Islet of Langerhans (tissue), 1 donor: ENCODE results near the gene ERICH6.

Experiments
- FAIRE-seq: peaks from one replicate; lab custom pipeline; 2011; peaks lifted over from hg19 to GRCh38; lab: Jason Lieb, UNC

ERICH6 gene

GRCh38 chr3:150613034-150613433 lies 90.7 kb downstream of the ERICH6 start:
- peak; percentile 24 for FAIRE-seq

GRCh38 chr3:150612494-150612893 lies 91.2 kb downstream of the ERICH6 start:
- no peak for FAIRE-seq

- FAIRE-seq = no peak
Measured at GRCh38 chr3:150611666-150612065, 92.1 kb downstream of the ERICH6 start.

DNA sequence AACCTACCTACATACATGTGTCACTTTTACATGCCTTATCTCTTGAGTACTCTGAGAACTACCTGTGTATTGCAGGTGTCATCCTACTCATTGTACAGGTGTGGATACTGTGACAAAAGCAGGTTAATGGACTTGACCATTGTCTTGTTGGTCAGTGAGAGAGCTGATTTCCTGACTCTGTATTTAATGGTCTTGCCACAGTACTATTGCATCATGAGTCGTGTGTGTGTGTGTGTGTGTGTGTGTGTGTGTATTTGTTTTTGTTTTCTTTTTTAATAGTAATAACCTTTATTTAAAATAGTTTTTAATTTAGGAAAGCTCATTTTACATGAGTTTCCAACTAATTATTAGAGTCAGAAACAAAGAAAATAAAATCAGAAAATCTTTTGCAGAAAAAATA lies 92.9 kb downstream of the ERICH6 start:
- FAIRE-seq = no peak

DNA sequence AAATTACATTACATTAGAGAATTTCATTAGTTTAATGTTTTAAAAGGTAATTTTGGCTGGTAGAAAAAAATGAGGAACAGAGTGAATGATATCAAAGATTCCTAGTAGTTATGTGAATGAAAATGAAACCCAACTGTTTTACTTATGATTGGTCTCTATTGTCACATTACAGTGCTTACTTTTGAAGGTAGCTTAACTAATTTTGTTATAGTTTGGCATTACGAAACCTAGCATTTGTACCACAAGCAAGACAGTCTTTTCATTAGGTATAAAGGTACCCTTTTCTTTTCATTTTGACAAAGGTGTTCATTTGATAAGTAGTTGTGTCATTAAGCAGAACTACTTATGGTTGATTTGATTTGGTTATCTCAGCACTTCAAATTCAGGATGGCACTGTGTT lies 93.7 kb downstream of the ERICH6 start:
- FAIRE-seq = no peak
